Natural killer cell (primary cell): ENCODE results near the gene PRUNE1. TPM values are rescaled to one million over a fixed set of nuclear protein-coding genes. Genes with fewer than 3 reads are reported as not detected.

Experiments used
- ATAC-seq, 3 donors: fragments of 150-1000 bp in 2 of 3; fragments of 200-7000 bp in 1 of 3; cut with Tn5 transposase; 1 replicate in 1 of 3; 2 replicates in 2 of 3; pipeline ENCODE4 v1.10.0; 2021; ENCODE audit warnings: mild to moderate bottlenecking in 2 of 3, moderate library complexity in 2 of 3
- DNase-seq, 2 donors: peaks; one replicate each; pipeline versions ENCODE4 v3.0.0 to v3.0.0-alpha.2; 2013 to 2021; ENCODE audit warnings: mixed read lengths in 1 of 2
- H3K27ac ChIP-seq: one replicate; pipeline ENCODE4 v1.5.1; 2013; ENCODE audit warnings: mild to moderate bottlenecking, low read length
- H3K27me3 ChIP-seq: one replicate; pipeline ENCODE4 v1.6.1; 2013; ENCODE audit warnings: low read length; ENCODE audit not compliant: control insufficient read depth, insufficient read depth
- H3K36me3 ChIP-seq: one replicate; pipeline ENCODE4 v1.6.1; 2013; ENCODE audit warnings: low read length; ENCODE audit not compliant: control insufficient read depth, insufficient read depth
- H3K4me1 ChIP-seq: one replicate; pipeline ENCODE4 v1.6.1; 2013; ENCODE audit warnings: low read length; ENCODE audit not compliant: control insufficient read depth, insufficient read depth
- H3K4me3 ChIP-seq: one replicate; pipeline ENCODE4 v1.5.1; 2013; ENCODE audit warnings: low read length
- H3K9me3 ChIP-seq: one replicate; pipeline ENCODE4 v1.6.1; 2013; ENCODE audit warnings: low read length; ENCODE audit not compliant: control insufficient read depth, insufficient read depth
- H3K27ac Mint-ChIP-seq, 2 donors: one replicate each; pipeline ENCODE4 v1.8.0; 2022; ENCODE audit warnings: mild to moderate bottlenecking in 2 of 2, mixed read lengths in 2 of 2, moderate library complexity in 1 of 2
- H3K27me3 Mint-ChIP-seq, 2 donors: one replicate each; pipeline ENCODE4 v1.8.0; 2022; ENCODE audit warnings: low read depth in 2 of 2, mixed read lengths in 2 of 2
- H3K36me3 Mint-ChIP-seq: one replicate; pipeline ENCODE4 v1.8.0; 2022; ENCODE audit warnings: mixed read lengths
- H3K4me1 Mint-ChIP-seq, 2 donors: one replicate each; pipeline ENCODE4 v1.8.0; 2022; ENCODE audit warnings: mixed read lengths in 2 of 2
- H3K4me3 Mint-ChIP-seq: one replicate; pipeline ENCODE4 v1.8.0; 2022; ENCODE audit warnings: mild to moderate bottlenecking, moderate library complexity, mixed read lengths
- H3K9me3 Mint-ChIP-seq, 2 donors: one replicate each; pipeline ENCODE4 v1.8.0; 2022; ENCODE audit warnings: mixed read lengths in 2 of 2
- CTCF ChIP-seq: fragments of 200-600 bp; IDR thresholded peaks from one replicate; pipeline ENCODE4 v1.8.0; 2022; ENCODE audit warnings: antibody characterized with exemption
- WGBS: methylation state at CpG from one replicate; pipeline ENCODE4 v1.1.7; 2013; ENCODE audit warnings: missing lambda C conversion rate; ENCODE audit not compliant: insufficient coverage; 5-methylcytosine and 5-hydroxymethylcytosine counted together
- intact Hi-C: fragments of 100-400 bp; cut with micrococcal nuclease; formaldehyde crosslinking; loops from one replicate; pipeline ENCODE4 v1.14.2; 2022
- total RNA-seq, 4 donors: library from RNA; stranded (reverse); fragments of 120-200 nt in 1 of 4; gene quantifications; one replicate each; pipeline versions ENCODE4 v1.2.3 to v1.2.4, GENCODE V29; 2013 to 2022

The PRUNE1 gene
- total RNA-seq, 3 donors from 2014 or later (not counting 1 experiment from before 2014, with no cell fraction given) = 11.4 to 14.1 (median 13.5) TPM

- no peak for DNase-seq
- H3K9me3 Mint-ChIP-seq = no peaks in the 10 kb centered on the region
- WGBS = 92% methylated on average over 10 of the region's 10 CpGs
- H3K4me1 Mint-ChIP-seq = peaks cover 0 to 12% of the 10 kb centered on the region in 2 donors
- no peaks in the 10 kb centered on the region for H3K27me3 Mint-ChIP-seq
- peaks cover 17% of the 10 kb centered on the region for H3K36me3 Mint-ChIP-seq
- intact Hi-C loops = no loop called here
- H3K4me3 Mint-ChIP-seq = no peak overlapping the region
- Histone ChIP-seq H3K4me1 (no peaks in the 10 kb centered on the region), H3K4me3 (no peak overlapping the region), H3K36me3 (peaks cover 91% of the 10 kb centered on the region), H3K9me3 (no peaks in the 10 kb centered on the region), H3K27me3 (no peaks in the 10 kb centered on the region), H3K27ac (no peak overlapping the region)
- H3K27ac Mint-ChIP-seq = peak overlapping the region; percentile 7 to 29
- ATAC-seq = no peak
- TF ChIP-seq CTCF = no peak
These were observed 44.7 kb upstream of the PRUNE1 start for GRCh38 chr1:150963321-150964163.

- H3K36me3 Mint-ChIP-seq = peaks cover 17% of the 10 kb centered on the region
- no peaks in the 10 kb centered on the region for H3K27me3 Mint-ChIP-seq
- H3K4me3 Mint-ChIP-seq = no peak overlapping the region
- H3K27ac Mint-ChIP-seq = peak overlapping the region in 1 of 2 donors; percentile 7
- Histone ChIP-seq H3K36me3 (peaks cover 90% of the 10 kb centered on the region), H3K9me3 (no peaks in the 10 kb centered on the region), H3K27ac (no peak overlapping the region), H3K4me1 (no peaks in the 10 kb centered on the region), H3K27me3 (no peaks in the 10 kb centered on the region), H3K4me3 (no peak overlapping the region)
- no peak for TF ChIP-seq CTCF
- peaks cover 0 to 12% of the 10 kb centered on the region in 2 donors for H3K4me1 Mint-ChIP-seq
- DNase-seq = no peak
- intact Hi-C loops = no loop called here
- no peaks in the 10 kb centered on the region for H3K9me3 Mint-ChIP-seq
- WGBS = 97% methylated on average over 5 of the region's 5 CpGs
- no peak for ATAC-seq
These were observed 44.1 kb upstream of the PRUNE1 start for GRCh38 chr1:150964164-150964489.

GRCh38 chr1:150965605-150966004, 42.6 kb upstream of the PRUNE1 start:
- no peak for TF ChIP-seq CTCF
- Histone ChIP-seq H3K36me3 (peaks cover 79% of the 10 kb centered on the region), H3K27me3 (no peaks in the 10 kb centered on the region), H3K27ac (no peak overlapping the region), H3K4me1 (no peaks in the 10 kb centered on the region), H3K9me3 (no peaks in the 10 kb centered on the region), H3K4me3 (no peak overlapping the region)
- intact Hi-C loops = no loop called here
- Mint-ChIP-seq H3K27ac (no peak overlapping the region), H3K4me3 (no peak overlapping the region), H3K27me3 (no peaks in the 10 kb centered on the region), H3K9me3 (no peaks in the 10 kb centered on the region), H3K4me1 (peaks cover 6 to 17% of the 10 kb centered on the region in 2 donors), H3K36me3 (peaks cover 17% of the 10 kb centered on the region)
- ATAC-seq = no peak
- no CpG with 5 or more reads among the region's 4 CpGs for WGBS
- DNase-seq = no peak
